ENCODE data around the gene PTPRA.
"Not testable (repeated sequence)": the region's sequence is repeated elsewhere in the genome, so short reads cannot be mapped to it uniquely, and the experiment has no call there.

The PTPRA gene, protein sequence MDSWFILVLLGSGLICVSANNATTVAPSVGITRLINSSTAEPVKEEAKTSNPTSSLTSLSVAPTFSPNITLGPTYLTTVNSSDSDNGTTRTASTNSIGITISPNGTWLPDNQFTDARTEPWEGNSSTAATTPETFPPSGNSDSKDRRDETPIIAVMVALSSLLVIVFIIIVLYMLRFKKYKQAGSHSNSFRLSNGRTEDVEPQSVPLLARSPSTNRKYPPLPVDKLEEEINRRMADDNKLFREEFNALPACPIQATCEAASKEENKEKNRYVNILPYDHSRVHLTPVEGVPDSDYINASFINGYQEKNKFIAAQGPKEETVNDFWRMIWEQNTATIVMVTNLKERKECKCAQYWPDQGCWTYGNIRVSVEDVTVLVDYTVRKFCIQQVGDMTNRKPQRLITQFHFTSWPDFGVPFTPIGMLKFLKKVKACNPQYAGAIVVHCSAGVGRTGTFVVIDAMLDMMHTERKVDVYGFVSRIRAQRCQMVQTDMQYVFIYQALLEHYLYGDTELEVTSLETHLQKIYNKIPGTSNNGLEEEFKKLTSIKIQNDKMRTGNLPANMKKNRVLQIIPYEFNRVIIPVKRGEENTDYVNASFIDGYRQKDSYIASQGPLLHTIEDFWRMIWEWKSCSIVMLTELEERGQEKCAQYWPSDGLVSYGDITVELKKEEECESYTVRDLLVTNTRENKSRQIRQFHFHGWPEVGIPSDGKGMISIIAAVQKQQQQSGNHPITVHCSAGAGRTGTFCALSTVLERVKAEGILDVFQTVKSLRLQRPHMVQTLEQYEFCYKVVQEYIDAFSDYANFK

DNA sequence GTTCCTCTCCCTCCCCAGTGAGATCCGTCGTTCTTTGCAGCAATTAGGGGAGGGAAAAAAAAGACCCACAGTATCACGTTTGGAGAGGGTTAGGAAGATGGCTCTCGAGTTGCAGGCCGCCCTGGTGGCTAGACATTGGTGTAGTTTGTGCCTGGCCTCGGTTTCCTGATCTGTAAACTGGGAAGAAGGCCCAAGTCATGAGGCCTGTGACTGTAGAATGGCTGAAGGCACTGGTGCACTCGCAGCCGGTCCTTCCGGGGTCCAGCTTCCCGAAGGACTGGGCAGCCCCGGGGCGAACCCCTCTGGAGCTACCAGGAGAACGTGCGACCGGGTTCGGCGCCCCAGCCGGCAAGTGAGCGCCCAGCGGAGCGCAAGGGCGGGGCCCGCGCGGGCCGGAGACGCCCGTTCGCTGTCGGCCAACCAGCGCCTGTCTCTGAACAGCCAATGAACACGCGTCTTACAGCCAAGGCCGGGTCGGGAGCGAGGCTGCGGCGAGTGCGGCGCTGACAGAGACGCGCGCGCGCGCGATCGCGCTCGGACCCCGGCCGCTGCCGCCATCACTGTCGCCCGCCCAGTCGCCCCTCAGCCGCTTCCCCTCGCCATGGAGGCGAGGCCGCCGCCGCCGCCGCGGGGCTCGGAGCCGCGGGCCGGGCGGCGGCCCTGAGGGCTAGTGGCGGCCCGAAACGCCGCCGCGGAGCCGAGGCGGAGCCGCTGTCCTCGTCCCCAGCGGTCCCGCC, at the start of gene PTPRA:
TSS of gene PTPRA (plus strand) at position 472 of the 737 bp plus-strand sequence. CDS start 90,797 bp downstream, outside the sequence.
- peak; percentile 93 to 95 for DNase-seq

DNA sequence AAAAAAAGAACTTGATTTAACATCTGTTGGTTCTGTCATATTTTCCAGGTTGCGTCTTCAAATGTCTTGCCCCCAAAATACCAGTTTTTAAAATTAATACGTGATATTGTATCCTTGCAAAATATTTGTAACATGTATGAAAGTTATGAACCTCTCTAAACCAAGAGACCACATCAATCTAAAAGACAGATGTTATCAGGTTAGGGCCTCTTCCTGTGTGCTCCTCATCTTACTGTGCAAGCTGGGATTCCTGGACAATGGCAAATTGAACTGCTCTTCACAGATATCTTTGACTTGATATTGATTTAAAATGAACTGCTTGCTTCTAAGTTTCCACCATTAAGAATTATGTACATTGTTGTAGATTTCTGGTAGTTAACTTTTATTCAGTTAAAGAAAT, 47.5 kb upstream of the PTPRA start:
- no peak for DNase-seq

DNA sequence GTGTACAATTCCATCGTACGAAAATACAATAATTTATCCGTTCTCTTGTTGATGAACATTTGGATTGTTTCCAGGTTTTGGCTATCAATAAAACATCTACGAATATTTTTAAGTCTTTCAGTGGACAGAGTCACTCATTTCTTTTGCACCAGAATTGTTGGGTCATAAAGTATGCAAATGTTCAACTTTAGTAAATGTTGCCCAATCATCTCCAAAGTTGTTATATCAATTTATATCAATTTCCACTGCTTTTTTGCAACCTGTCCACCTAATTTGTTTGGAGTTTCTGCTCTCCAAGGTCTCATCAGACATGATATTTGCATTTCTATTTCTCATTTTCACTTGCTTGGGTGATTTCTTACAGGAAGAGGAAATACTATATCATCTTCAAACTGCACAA, 46.6 kb upstream of the PTPRA start:
- DNase-seq, result no peak

DNA sequence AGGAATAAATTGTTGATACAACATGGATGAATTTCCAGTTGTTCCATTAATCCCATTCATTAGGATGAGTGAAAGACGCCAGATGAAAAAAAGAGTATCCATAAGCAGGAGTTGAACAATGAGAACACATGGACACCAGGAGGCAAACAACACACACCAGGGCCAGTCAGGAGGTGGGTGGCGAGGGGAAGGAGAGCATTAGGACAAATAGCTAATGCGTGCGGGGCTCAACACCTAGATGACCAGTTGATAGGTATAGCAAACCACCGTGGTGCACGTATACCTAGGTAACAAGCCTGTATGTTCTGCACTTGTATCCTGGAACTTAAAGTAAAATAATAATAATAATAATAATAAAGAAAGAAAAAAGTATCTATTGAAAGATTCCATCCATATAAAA, 43.9 kb upstream of the PTPRA start:
- DNase-seq, result no peak

DNA sequence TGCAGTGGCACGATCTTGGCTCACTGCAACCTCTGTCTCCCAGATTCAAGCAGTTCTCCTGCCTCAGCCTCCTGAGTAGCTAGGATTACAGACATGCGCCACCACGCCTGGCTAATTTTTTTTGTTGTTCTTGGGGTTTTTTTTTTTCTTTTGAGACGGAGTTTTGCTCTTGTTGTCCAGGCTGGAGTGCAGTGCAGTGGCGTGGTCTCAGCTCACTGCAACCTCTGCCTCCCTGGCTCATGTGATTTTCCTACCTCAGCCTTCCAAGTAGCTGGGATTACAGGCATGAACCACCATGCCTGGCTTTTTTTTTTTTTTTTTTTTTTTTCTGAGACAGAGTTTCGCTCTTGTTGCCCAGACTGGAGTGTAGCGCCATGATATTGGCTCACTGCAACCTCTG, 42.1 kb upstream of the PTPRA start:
- not testable (repeated sequence) for DNase-seq

DNA sequence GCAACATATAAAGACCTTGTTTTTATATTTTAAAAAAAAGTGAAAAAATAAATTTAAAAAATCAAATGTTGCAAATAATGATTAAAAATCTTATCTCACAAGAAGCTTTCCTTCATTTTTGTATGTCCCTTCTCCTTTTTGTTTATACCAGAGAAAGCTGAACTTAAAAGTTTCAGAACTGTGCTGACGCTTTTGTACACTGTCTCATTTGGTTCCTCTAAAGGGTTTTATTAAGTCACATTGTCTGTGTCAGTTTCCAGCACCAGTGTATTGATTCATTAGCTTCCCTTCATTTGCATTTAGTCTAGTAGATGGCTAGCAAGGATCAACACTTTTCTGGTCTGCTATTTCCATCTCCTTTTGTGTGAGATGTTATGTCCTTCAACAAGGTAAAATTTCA, 39.5 kb upstream of the PTPRA start:
- DNase-seq, result no peak

DNA sequence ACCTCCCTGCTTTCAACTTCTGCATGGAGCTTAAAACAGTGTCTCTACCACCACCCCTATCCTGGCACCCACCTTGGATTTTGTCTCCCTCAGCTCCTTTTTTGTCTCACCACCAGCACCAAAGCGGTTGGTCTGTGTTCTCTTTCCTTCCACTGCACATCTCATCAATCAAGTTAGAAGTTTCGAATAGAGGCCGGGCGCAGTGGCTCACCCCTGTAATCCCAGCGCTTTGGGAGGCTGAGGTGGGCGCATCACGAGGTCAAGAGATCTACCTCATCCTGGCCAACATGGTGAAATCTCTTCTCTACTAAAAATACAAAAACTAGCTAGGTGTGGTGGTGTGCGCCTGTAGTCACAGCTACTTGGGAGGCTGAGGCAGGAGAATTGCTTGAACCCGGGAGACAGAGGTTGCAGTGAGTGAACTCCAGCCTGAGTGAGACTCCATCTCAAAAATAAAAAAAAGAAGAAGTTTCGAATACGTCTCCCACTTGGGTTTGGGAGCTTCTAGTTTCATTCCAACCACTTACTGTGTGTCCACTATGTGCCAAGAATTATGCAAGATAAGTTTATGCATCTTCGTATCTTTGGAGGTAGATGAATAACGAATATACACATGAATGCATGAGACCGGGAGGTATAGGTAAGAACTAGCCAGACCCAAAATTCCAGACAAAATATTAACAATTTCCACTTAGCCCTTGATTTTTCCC, 38.7 kb upstream of the PTPRA start:
- no peak for DNase-seq

DNA sequence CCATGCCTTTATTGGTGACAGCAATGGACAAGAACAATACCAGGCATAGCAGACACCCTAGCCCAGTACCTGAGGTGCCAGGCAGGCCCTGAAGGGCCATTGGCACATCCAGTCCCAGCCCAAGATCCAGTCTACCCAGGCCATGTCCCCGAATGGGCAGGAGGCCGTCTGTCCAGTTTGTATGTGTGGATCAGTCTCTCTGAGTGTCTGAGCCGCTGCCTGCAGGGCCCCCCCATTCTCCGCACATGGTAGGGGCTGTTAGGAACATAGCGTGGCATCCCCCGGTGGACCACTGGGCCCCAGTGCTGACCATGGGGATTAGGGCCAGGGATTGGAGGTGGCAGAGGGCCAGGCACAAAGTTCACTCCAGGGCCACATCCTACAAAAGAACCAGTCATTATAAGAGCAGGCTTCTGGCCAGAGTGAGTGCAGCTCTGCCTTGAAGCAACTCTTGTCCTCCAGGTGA, 37.9 kb upstream of the PTPRA start:
- DNase-seq, result no peak

DNA sequence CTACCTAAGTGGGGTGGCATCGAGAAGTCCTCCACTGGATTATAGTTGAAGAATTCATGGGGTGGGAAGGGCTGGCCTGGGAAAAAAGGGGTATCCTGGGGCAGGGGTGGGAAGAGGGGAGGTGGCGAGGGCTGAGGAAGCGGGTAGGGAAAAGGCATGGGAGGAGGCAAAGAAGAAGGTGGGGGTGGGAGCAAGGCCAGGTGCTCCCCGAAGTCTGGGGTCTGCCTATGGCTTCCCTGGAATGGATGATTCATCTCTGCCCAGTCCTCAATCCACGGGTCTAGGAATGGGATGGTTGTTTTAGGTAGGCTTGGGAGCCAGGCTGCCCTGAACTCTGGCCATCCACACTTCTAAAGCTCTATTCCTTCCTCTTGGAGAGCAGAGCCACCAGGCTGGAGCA, 37.2 kb upstream of the PTPRA start:
- DNase-seq, result no peak

DNA sequence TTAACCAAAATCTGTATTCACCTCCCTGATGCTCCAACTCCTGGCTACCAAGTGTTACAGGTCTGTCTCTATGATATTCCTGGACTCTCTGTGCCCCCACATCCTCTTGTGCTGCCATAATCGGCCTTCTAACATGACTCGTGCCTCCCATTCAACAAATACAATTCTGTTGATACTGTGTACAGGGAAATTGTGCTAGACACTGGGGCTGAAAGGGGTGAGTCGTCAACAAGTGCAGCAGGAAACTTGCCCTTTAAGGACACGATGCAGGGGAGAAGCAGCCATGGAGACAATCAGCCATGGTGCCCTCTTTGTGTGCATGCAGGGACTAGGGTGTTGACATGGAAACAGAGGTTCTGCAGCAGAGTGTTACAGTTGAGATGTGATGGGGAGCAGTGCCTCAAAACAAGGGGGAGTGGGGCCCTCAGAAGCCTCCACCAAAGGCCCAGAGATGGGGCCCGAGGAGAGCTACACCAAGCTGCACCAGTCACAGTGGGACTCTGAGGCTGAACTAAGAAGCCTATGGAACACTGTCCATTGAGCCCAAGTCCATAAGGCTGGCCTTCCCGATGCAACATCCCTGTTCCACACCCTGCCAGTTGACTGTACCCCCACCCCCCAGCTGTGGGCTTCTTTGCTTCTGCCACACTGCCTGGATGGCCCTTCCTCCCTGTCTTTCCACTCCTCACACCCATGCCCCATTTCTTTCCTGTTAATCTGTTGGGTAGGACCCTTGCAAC, 35.9 kb upstream of the PTPRA start:
- DNase-seq, result no peak

DNA sequence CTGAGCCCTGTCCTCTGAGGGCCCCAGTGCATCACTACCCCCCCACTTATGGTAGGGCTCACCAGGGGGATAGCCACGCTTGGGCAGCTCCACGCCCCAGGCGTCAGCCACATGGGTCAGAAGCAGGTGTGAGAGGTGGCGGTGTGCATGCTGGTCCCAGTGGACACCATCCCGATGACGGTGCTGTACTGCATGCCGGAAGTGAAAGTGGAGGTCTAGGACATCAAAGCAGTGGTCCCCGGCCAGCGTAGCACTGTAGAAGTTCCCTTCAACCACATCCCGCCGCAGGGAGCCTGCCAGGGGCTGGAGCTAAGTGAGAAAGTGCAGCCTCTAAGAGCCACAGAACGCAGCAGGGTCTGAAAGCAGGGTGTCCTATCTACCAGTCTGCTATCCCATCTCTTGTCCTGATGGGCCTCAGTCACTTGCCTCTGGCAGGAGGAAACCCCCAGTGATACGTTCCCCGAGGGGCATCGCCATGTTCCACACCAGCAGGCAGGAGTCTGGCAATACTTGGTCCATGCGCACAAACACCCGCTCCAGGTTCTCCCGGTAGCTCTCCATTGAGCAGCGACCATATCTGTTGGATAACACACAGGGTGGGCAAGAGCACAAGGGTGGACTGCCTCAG, 35.0 kb upstream of the PTPRA start:
- DNase-seq, result no peak

DNA sequence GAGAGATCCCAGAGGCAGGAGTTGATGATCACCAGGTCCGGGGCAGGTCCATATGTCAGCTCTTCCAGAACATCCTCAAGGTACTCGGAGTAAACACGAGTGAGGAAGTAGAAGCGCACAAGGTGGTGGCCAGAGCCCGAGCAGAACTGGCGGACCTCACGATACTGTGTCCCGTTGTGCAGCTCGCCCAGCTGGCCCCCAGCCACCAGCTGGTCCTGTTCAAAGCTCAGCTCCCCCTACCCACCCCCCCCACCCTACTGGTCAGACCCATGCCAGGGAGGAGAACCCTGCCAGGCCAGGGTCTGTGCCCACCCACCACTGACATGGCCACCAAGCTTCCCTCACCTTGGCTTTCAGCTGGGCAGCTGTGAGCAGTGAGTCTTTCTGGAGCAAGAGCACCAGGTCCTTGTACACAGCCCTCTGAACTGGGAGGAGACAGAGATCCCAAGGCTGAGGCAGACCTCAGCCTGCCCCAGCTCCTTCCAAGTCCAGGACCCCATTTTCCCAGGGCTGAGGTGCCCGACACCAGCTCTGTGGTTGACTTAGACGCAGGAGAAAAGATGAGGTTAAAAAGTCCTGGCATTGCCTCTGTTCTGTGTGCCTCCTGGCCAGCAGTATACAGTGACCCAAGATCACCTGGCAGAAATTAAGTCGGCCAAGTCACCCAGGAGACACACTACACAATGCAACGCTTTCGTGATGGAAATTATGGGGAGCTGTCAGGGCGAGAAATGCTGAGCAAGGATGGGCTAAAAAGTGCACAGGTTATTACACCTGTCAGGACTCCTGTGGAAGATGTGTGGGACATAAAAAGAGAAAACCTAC, 34.2 kb upstream of the PTPRA start:
- DNase-seq, result no peak

DNA sequence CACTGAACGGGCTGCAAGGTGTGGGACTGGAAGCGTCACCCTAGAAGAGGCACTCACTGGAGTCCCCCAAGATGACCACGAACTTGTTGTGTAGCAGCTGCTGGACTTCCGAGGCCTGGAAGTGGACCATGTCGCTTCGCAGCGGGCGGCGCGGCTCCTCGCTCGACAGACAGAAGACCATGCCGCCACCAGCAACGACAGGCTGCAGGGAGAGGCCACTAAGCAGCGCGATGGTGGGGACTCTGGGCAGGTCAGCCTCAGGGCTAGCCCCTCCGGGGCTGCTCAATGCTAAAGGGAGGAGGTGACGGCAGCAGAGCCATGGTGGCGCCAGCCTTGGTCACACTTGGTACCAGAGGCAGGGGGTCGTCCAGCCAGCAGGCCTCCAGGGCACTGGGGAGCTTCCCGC, 33.5 kb upstream of the PTPRA start:
- no peak for DNase-seq

DNA sequence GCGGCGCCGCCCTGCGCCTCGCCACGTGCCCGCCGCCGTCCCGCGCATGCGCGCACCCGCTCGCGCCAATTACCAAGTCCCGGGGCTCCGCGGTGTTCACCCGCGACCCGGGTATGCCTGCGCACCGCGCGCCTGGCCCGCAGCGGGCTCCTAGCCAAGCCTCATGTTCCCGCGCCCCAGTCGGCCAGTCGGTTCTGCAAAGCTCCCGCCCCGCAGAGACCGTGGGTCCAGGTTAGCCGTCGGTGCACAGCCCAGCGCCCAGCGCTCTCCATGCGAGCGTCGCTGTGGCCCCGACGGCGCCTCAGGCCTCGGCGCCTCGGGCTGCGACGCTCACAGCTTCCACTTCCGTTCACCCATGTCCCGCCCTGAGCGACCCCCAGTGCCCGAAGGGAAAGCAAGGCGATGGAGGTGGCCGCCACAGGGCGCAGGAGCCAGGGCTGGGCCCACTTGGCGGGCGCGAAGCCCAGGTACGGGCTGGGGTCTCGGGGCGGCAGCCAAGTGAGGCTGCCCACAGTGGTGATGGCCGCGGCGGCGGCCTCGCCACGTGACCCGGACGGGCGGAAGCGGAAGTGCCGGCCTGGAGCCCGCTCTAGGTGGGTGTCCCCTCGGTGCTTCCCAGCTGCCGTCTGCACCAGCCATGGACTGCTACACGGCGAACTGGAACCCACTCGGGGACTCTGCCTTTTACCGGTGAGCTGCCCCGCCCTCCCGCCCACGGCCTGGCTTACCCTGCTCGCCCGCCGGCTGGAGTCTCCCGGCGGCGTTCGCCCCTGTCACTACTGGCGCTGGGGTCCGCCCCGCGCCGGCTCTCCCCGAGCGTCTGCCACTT, 32.9 kb upstream of the PTPRA start, which contains the start of the genes PCED1A and VPS16:
TSS of gene PCED1A (minus strand) at position 518 of the 829 bp plus-strand sequence. CDS start 743 bp downstream, outside the sequence.
TSS of gene VPS16 (plus strand) at position 608 of the 829 bp plus-strand sequence. CDS start at position 638, 30 bp downstream.
- peak; percentile 93 to 95 for DNase-seq

DNA sequence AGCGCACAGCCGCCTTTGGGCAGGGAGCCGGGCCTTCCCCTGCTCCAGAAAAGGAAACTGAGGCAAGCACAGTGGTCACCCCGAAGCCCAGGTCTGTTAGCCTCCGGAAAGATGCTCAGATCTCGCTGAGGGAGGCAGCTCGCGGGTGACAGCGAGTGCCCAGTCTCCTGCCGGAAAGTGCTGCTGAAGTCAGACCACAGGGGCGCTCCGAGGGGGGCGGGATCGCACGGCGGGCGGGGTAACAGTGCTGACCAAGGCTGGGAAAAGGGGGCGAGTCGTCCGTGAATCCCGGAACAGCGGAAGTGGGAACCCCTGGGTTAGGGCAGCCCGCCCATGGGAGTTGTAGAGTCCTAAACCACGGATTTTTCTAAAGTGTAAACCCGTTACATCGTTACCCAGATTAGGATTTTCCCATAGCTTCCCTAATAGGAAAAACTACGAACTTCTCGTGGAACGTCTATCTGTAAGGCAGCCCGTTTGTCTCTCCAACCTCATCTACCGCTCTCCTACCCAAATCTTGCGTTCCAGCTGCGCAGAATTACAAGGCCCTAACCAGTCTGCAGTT, 32.2 kb upstream of the PTPRA start:
- DNase-seq, result peak in 1 of 2 experiments; percentile 67

DNA sequence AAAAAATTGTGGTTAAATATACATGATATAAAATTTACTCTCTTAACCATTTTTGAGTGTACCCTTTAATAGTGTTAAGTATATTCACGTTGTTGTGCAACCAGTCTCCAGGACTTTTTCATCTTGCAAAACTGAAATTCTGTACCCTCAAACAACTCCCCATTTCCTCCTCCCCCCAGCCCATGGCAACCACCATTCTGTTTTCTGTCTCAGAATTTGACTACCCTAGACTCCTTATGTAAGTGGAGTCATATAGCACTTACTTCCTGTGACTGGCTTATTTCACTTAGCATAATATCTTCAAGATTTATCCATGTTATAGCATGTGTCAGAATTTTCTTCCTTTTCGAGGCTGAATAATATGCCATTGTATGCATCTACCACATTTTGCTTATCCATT, 27.7 kb upstream of the PTPRA start:
- DNase-seq, result no peak

DNA sequence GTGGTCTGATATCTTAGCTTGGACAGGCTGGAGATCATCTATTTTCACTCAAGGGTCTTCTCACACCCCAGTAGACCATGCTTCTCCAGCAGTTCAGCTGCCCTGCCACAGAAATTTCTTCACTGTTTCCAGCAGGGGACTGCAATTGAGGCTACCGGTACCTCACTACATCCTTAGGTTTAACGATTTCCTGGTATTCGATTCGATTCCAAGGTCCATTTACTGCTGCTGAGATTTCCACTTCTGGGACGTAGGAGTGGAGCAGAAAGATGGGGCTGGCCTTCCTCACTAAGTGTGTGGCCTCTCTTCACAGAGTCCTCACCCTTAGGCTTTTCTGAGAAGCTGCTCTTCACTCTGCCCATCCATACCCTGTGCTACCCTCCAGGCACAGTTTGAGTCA, 26.6 kb upstream of the PTPRA start:
- DNase-seq, result no peak

DNA sequence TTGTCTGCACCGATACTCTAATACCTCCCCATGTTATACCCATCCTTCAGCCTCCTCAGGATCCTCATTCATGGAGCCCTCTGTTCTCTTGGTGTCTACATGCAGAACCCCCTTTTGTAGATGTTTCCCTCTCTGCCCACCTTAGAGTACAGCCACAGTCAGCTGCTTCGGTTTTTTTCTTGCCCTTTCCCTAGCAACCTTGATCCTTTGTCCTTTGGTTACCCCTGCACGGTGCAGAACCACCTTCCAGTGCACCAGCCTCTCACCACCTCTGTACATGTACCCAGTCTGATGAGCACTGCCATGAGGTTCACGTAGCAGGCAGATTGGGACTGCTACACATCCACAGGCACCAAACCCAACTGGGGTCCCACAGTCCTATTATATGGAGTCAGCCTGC, 25.5 kb upstream of the PTPRA start:
- DNase-seq, result no peak

DNA sequence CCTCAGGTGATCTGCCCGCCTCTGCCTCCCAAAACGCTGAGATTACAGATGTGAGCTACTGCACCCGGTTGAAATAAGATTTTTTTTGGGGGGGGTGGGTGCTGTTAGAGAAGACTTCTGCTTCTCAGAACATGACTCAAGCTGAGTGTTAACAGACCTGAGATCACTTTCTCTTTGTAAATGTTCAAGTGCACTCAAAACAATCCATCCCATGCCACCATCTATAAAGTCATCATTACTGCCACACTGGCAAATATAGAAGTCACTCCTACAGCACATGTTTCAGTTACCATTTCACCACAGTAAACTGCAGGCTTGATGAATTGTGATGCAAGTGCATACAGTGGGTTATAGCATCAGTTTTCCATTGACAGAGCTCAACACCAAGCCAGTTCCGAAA, 23.8 kb upstream of the PTPRA start:
- no peak for DNase-seq

Measured in activated T-cell treated with anti-CD3 and anti-CD28 coated beads, Interleukin-2, amount 50 U/mL, for 48 hours (primary cell).